B cell (primary cell): Measurements from ENCODE around the gene SRC. TPM values are rescaled to one million over a fixed set of nuclear protein-coding genes. Genes with fewer than 3 reads are reported as not detected.

ENCODE experiments used
- ATAC-seq: fragments of 200-7000 bp; cut with Tn5 transposase; one replicate; pipeline ENCODE4 v1.10.0; 2021; ENCODE audit warnings: low read depth, mild to moderate bottlenecking, moderate number of reproducible peaks, moderate library complexity
- CTCF ChIA-PET: fragments of 350-600 bp; sonication (Branson Sonifier 250); formaldehyde crosslinking; loops from one replicate; lab custom pipeline; 2021; ENCODE audit warnings: antibody characterized with exemption, inconsistent platforms; lab: Charles Lee
- POLR2A ChIA-PET: fragments of 350-600 bp; sonication (Branson Sonifier 250); formaldehyde crosslinking; loops from one replicate; lab custom pipeline; 2021; ENCODE audit warnings: antibody characterized with exemption; lab: Charles Lee
- DNase-seq: peaks from one replicate; pipeline ENCODE4 v3.0.0; 2013
- H2AFZ ChIP-seq: 2 replicates; pipeline ENCODE4 v1.6.1; 2012; ENCODE audit warnings: mild to moderate bottlenecking, low read depth, low read length; ENCODE audit not compliant: insufficient read depth, poor library complexity, severe bottlenecking
- H3K27ac ChIP-seq, 2 donors: 1 replicate in 1 of 2; 2 replicates in 1 of 2; pipeline ENCODE4 v1.5.1; 2012 to 2013; ENCODE audit warnings: low read length in 2 of 2, mild to moderate bottlenecking in 2 of 2, moderate library complexity in 1 of 2
- H3K27me3 ChIP-seq, 4 experiments: fragments of 200-600 bp in 1 of 4; sonication (generic) in 1 of 4; replicated peaks in 1 of 4; 1 replicate in 2 of 4; 2 replicates in 2 of 4; pipeline versions ENCODE4 v1.6.1 to v1.7.0; 2013 to 2016; ENCODE audit warnings: low read length in 3 of 4, mild to moderate bottlenecking in 2 of 4, mixed read lengths in 1 of 4, moderate library complexity in 1 of 4; ENCODE audit not compliant: insufficient read depth in 4 of 4, control insufficient read depth in 3 of 4; ENCODE audit errors: control extremely low read depth in 1 of 4
- H3K36me3 ChIP-seq, 2 experiments: replicated peaks in 1 of 2; 1 replicate in 1 of 2; 2 replicates in 1 of 2; pipeline versions ENCODE4 v1.6.1 to v1.7.1; 2013; ENCODE audit warnings: low read length in 1 of 2; ENCODE audit not compliant: insufficient read depth in 2 of 2, control insufficient read depth in 1 of 2; ENCODE audit errors: control extremely low read depth in 1 of 2, extremely low read depth in 1 of 2
- H3K4me1 ChIP-seq, 2 donors: fragments of 200-600 bp in 1 of 2; sonication (generic) in 1 of 2; 1 replicate in 1 of 2; 2 replicates in 1 of 2; pipeline versions ENCODE4 v1.5.1 to v1.6.1; 2013 to 2017; ENCODE audit warnings: low read length in 2 of 2; ENCODE audit not compliant: control insufficient read depth in 2 of 2, insufficient read depth in 2 of 2
- H3K4me2 ChIP-seq: replicated peaks from 2 replicates; pipeline ENCODE3; 2012; ENCODE audit warnings: mild to moderate bottlenecking, low read depth, low read length; ENCODE audit not compliant: poor library complexity, severe bottlenecking
- H3K4me3 ChIP-seq, 5 experiments: fragments of 200-600 bp in 1 of 5; sonication (generic) in 1 of 5; 1 replicate in 3 of 5; 2 replicates in 2 of 5; pipeline versions ENCODE4 v1.5.1 to v1.7.0; 2011 to 2016; ENCODE audit warnings: low read length in 4 of 5, mild to moderate bottlenecking in 4 of 5, low read depth in 2 of 5, control low read depth in 1 of 5, moderate library complexity in 1 of 5; ENCODE audit not compliant: insufficient read depth in 1 of 5; ENCODE audit errors: control extremely low read depth in 1 of 5, extremely low read depth in 1 of 5
- H3K79me2 ChIP-seq: fragments of 200-600 bp; sonication (generic); one replicate; pipeline ENCODE4 v1.6.0; 2016; ENCODE audit warnings: low read length; ENCODE audit not compliant: control insufficient read depth, insufficient read depth
- H3K9ac ChIP-seq: fragments of 200-600 bp; sonication (generic); 2 replicates; pipeline ENCODE4 v1.6.1; 2017; ENCODE audit warnings: mild to moderate bottlenecking, low read length, moderate library complexity
- H3K9me3 ChIP-seq, 3 donors: one replicate each; pipeline versions ENCODE4 v1.6.1 to v1.7.1; 2013; ENCODE audit warnings: low read length in 2 of 3; ENCODE audit not compliant: control insufficient read depth in 2 of 3, insufficient read depth in 1 of 3; ENCODE audit errors: control extremely low read depth in 1 of 3
- H4K20me1 ChIP-seq: 2 replicates; pipeline ENCODE4 v1.6.0; 2012; ENCODE audit warnings: mild to moderate bottlenecking, low read length; ENCODE audit not compliant: insufficient read depth, control insufficient read depth, poor library complexity, severe bottlenecking
- H3K27ac Mint-ChIP-seq: one replicate; pipeline ENCODE4 v1.8.0; 2021; ENCODE audit warnings: mixed read lengths
- H3K27me3 Mint-ChIP-seq: one replicate; pipeline ENCODE4 v1.8.0; 2021; ENCODE audit warnings: mixed read lengths
- H3K4me1 Mint-ChIP-seq: one replicate; pipeline ENCODE4 v1.8.0; 2021; ENCODE audit warnings: mixed read lengths
- H3K4me3 Mint-ChIP-seq: one replicate; pipeline ENCODE4 v1.8.0; 2021; ENCODE audit warnings: mixed read lengths
- H3K9me3 Mint-ChIP-seq: one replicate; pipeline ENCODE4 v1.8.0; 2022; ENCODE audit warnings: mixed read lengths; ENCODE audit not compliant: insufficient read depth
- EZH2 ChIP-seq: IDR thresholded peaks from 2 replicates; pipeline ENCODE4 v1.6.1; 2012; ENCODE audit warnings: borderline replicate concordance, low read depth, mild to moderate bottlenecking, moderate library complexity, low read length; ENCODE audit not compliant: insufficient read depth, poor library complexity, severe bottlenecking
- WGBS: methylation state at CpG from one replicate; pipeline ENCODE4 v1.1.5; 2013; ENCODE audit warnings: missing lambda C conversion rate; ENCODE audit not compliant: insufficient coverage; 5-methylcytosine and 5-hydroxymethylcytosine counted together
- intact Hi-C: fragments of 100-400 bp; cut with micrococcal nuclease; formaldehyde crosslinking; loops from one replicate; pipeline ENCODE4 v1.10.0; 2022
- polyA plus RNA-seq: library from polyadenylated mRNA; depleted of rRNA; stranded (reverse); fragments of >200 nt; gene quantifications from 2 replicates; pipeline ENCODE4 v1.2.3, GENCODE V29; 2012
- total RNA-seq, 2 donors: library from RNA; stranded (reverse); fragments of 120-200 nt in 1 of 2; gene quantifications; 1 replicate in 1 of 2; 2 replicates in 1 of 2; pipeline versions ENCODE4 v1.2.3 to v1.2.4, GENCODE V29; 2013 to 2022
- TF ChIP-seq, protein P1 (sequence below): fragments of 200-600 bp; IDR thresholded peaks from one replicate; pipeline ENCODE4 v1.8.0; 2022; ENCODE audit warnings: antibody characterized with exemption, mild to moderate bottlenecking

SRC gene
- total and polyA plus RNA-seq, 2 donors (not counting 1 experiment from before 2014, with no cell fraction given): 6.5 to 16.8 TPM

DNA sequence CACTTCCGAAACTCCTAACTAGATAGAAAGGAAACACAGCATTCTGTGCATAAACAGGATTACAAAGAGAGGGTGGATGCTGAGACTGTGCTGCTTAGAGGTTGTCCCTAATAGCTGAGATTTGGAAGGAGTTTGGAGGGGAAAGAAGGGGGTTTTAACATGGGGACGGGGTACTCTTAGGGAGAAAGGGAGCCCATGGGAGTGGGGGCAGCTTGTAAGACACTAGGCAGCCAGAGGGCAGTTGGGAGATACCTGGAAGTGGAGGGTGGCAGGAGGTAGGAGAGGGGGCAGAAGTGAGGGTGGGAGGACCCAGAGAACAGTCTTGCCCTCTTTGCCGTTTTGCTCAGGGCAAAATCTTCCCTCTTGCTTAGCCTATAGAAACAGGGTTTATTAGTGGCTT lies 40.1 kb upstream of the SRC start:
- no peaks in the 10 kb centered on the region for H3K9me3 ChIP-seq
- POLR2A ChIA-PET: no interaction called here
- CTCF ChIA-PET: interaction anchor here (1.6 kb wide), 1 partner anchor 117 kb away, joined by 3 read pairs; no protein-coding TSS in a partner anchor
- no peak for DNase-seq
- Mint-ChIP-seq H3K4me1 (peaks cover 10% of the 10 kb centered on the region), H3K9me3 (no peaks in the 10 kb centered on the region), H3K27me3 (no peaks in the 10 kb centered on the region), H3K27ac (no peak overlapping the region), H3K4me3 (no peak overlapping the region)
- no peak for ATAC-seq
- peaks cover 0 to 68% of the 10 kb centered on the region in 2 experiments for H3K36me3 ChIP-seq
- no peak overlapping the region for H2AFZ ChIP-seq
- H3K27ac ChIP-seq: no peak overlapping the region
- peaks cover 16% of the 10 kb centered on the region for H4K20me1 ChIP-seq
- intact Hi-C loops: no loop called here
- no peaks in the 10 kb centered on the region for H3K27me3 ChIP-seq
- TF ChIP-seq EZH2: no peak
- TF ChIP-seq, protein P1, sequence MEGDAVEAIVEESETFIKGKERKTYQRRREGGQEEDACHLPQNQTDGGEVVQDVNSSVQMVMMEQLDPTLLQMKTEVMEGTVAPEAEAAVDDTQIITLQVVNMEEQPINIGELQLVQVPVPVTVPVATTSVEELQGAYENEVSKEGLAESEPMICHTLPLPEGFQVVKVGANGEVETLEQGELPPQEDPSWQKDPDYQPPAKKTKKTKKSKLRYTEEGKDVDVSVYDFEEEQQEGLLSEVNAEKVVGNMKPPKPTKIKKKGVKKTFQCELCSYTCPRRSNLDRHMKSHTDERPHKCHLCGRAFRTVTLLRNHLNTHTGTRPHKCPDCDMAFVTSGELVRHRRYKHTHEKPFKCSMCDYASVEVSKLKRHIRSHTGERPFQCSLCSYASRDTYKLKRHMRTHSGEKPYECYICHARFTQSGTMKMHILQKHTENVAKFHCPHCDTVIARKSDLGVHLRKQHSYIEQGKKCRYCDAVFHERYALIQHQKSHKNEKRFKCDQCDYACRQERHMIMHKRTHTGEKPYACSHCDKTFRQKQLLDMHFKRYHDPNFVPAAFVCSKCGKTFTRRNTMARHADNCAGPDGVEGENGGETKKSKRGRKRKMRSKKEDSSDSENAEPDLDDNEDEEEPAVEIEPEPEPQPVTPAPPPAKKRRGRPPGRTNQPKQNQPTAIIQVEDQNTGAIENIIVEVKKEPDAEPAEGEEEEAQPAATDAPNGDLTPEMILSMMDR: no peak
- 100% methylated on average over 1 of the region's 3 CpGs for WGBS
- H3K4me2 ChIP-seq: no peak overlapping the region
- H3K4me3 ChIP-seq: no peak overlapping the region
- H3K79me2 ChIP-seq: peaks cover 73% of the 10 kb centered on the region
- H3K4me1 ChIP-seq: no peaks in the 10 kb centered on the region
- no peak overlapping the region for H3K9ac ChIP-seq

DNA sequence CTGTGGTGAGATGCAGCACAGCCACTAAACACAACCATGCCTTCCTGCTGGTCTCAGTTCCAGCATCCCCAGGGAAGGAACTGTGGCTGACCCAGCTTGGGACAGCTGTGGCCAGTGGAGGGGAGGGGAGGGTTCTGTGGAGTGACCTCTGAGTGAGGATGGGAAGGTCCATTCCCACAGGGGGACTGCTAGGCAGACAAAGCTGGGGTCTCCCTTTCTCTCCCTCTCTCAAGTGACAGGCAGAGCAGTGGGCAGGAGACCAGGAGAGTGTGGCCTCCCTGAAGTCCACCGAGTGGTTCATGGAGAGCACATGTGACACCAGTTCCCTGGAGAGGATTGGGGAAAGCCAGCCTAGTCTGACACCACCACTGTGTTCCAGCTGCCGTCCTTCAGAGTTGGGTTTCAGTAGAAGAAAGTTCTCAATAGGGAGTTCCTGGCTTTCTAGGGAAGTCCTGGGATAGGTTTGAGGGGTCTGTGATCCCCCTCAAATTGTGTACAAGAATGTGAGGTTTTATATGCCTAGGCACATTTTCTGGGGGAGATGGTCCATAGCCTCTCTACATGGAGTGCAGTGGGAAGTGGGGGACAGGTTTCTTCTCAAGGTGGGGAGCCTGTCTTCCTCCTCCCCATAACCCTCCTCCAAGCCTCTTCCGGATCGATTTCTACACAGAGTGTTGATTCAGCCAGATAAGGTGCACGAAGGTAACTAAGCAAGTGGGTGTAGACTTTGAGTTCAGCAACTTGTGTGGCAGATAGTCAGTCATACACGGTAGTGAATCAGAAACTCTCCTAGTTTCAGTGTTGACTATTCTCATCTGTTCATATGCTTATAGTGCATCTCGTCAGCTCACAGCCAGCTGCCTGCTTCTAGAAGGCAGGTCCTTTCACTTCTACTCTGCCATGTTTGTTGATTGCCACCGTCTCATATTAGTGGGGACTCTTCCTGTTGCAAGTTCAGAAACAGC lies 37.6 kb upstream of the SRC start:
- no peaks in the 10 kb centered on the region for H3K9me3 ChIP-seq
- no peaks in the 10 kb centered on the region for H3K27me3 ChIP-seq
- no peak overlapping the region for H3K27ac ChIP-seq
- peaks cover 9% of the 10 kb centered on the region for H4K20me1 ChIP-seq
- 79% methylated on average over 5 of the region's 8 CpGs for WGBS
- no peak overlapping the region for H3K4me3 ChIP-seq
- DNase-seq: no peak
- peaks cover 72% of the 10 kb centered on the region for H3K79me2 ChIP-seq
- H3K9ac ChIP-seq: no peak overlapping the region
- POLR2A ChIA-PET: no interaction called here
- CTCF ChIA-PET: no interaction called here
- intact Hi-C loops: no loop called here
- TF ChIP-seq, protein P1: no peak
- TF ChIP-seq EZH2: no peak
- H3K27me3 Mint-ChIP-seq: no peaks in the 10 kb centered on the region
- no peaks in the 10 kb centered on the region for H3K9me3 Mint-ChIP-seq
- peaks cover 16% of the 10 kb centered on the region for H3K4me1 Mint-ChIP-seq
- no peak overlapping the region for H3K4me2 ChIP-seq
- no peak for ATAC-seq
- peaks cover 0 to 60% of the 10 kb centered on the region in 2 experiments for H3K36me3 ChIP-seq
- H3K27ac Mint-ChIP-seq: peak overlapping the region; percentile 11
- H3K4me3 Mint-ChIP-seq: no peak overlapping the region
- no peak overlapping the region for H2AFZ ChIP-seq
- no peaks in the 10 kb centered on the region for H3K4me1 ChIP-seq
